Mucosa of rectum (tissue), 2 donors: ENCODE measurements around the gene CSTPP1.

Source experiments
- H3K27ac ChIP-seq, 2 donors: one replicate each; pipeline ENCODE4 v1.7.0; 2013; ENCODE audit warnings: inconsistent platforms in 2 of 2, low read depth in 2 of 2, low read length in 2 of 2
- H3K27me3 ChIP-seq, 2 donors: one replicate each; pipeline ENCODE4 v1.7.0; 2013; ENCODE audit warnings: low read length in 2 of 2; ENCODE audit not compliant: control insufficient read depth in 2 of 2, insufficient read depth in 2 of 2
- H3K36me3 ChIP-seq, 2 donors: one replicate each; pipeline ENCODE4 v1.7.0; 2013; ENCODE audit warnings: low read length in 2 of 2; ENCODE audit not compliant: control insufficient read depth in 2 of 2, insufficient read depth in 2 of 2
- H3K4me1 ChIP-seq, 2 donors: one replicate each; pipeline ENCODE4 v1.7.0; 2013; ENCODE audit warnings: low read length in 2 of 2, mild to moderate bottlenecking in 1 of 2; ENCODE audit not compliant: control insufficient read depth in 2 of 2, insufficient read depth in 2 of 2
- H3K4me3 ChIP-seq, 2 donors: one replicate each; pipeline ENCODE4 v1.7.0; 2013; ENCODE audit warnings: low read length in 2 of 2
- H3K9ac ChIP-seq, 2 donors: one replicate each; pipeline ENCODE4 v1.7.0; 2013; ENCODE audit warnings: low read length in 2 of 2, low read depth in 1 of 2, mild to moderate bottlenecking in 1 of 2
- H3K9me3 ChIP-seq, 2 donors: one replicate each; pipeline ENCODE4 v1.7.0; 2013; ENCODE audit warnings: low read length in 2 of 2; ENCODE audit not compliant: control insufficient read depth in 2 of 2
- donor health status: healthy.
- donor health status: Normal muscosa, but diverticular disease.

CSTPP1 gene

DNA sequence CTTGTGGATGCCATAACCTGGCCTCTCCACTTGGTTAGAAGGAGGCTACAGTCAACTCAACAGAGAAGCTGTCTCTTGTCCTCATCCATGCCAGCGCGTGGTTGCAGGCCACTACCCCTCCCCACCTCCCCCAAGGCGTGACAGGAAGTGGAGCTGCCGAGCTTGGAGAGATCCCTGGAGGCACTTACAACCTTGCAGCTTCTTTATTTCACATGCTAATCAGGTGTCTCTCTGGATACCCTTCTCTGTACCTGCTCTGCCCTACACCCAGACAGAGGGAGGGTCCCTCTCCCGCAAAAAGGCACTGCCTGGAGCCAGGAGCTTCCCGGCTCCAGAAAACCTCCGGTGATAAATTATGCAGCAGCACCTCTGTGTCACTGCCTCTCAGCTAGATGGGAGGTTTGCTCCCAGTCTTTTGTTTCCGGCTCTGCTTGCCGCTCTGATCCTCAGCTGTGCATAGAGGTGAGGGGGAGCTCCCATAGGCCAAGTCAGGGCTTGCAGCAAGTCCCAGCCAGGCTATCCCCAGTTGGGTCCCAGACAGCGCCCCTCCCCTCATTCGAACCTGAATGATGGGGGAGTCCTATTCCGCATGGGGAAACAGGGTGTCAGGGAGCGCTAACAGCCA lies 23.9 kb upstream of the CSTPP1 start:
- Histone ChIP-seq H3K36me3 (no peaks in the 10 kb centered on the region), H3K4me3 (peak overlapping the region; percentile 4 to 65), H3K9ac (no peak overlapping the region), H3K9me3 (no peaks in the 10 kb centered on the region), H3K27ac (no peak overlapping the region), H3K27me3 (peaks cover 0 to 6% of the 10 kb centered on the region in 2 donors), H3K4me1 (peaks cover 10 to 16% of the 10 kb centered on the region in 2 donors)

- Histone ChIP-seq H3K4me1 (peaks cover 13 to 19% of the 10 kb centered on the region in 2 donors), H3K9me3 (no peaks in the 10 kb centered on the region), H3K9ac (no peak overlapping the region), H3K27me3 (peaks cover 0 to 6% of the 10 kb centered on the region in 2 donors), H3K4me3 (no peak overlapping the region), H3K27ac (no peak overlapping the region), H3K36me3 (no peaks in the 10 kb centered on the region)
Observed at GRCh38 chr11:46913484-46913883, 23.1 kb upstream of the CSTPP1 start.

DNA sequence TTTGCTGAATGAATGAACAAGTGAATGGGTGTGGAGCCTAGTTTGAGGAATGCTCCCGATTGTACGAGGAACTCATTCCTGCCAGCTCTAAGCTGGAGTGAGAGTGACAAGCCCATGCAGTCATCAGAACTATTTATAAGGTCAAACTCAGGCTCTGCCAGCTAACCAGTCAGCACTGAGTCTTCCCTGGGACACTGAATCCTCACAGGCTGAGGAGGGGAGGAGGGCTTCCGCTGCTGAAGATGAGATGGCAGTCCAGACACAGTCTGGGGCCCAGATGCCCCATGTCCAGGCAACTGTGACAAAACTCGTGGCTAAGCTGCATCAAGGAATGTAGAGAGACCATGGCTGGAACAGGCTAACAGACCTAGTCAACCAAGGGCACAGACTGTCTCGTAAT lies 22.2 kb upstream of the CSTPP1 start:
- H3K27me3 ChIP-seq = peaks cover 0 to 6% of the 10 kb centered on the region in 2 donors
- no peaks in the 10 kb centered on the region for H3K9me3 ChIP-seq
- no peak overlapping the region for H3K4me3 ChIP-seq
- H3K4me1 ChIP-seq = peaks cover 19% of the 10 kb centered on the region in 2 donors
- H3K9ac ChIP-seq = no peak overlapping the region
- H3K36me3 ChIP-seq = no peaks in the 10 kb centered on the region
- no peak overlapping the region for H3K27ac ChIP-seq

DNA sequence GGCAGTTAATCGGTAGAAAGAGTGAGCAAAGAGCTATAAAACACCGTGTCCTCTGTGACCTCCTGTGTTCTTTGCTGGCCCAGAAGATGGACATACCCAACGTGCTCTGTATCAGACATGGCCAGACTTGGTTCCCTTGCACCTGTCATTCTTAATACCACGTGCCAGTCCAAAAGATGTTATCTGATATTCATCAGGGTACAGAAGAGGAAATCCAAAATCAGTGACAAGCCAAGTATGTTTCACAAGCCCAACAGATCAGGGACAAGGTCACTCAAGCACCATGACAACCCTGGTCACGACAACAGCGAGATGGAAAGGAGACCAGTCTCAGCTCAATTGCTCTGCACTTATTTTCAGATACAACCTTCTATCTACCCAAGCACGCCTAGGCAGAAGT lies 21.7 kb upstream of the CSTPP1 start:
- no peak overlapping the region for H3K4me3 ChIP-seq
- peaks cover 19% of the 10 kb centered on the region in 2 donors for H3K4me1 ChIP-seq
- no peak overlapping the region for H3K27ac ChIP-seq
- no peaks in the 10 kb centered on the region for H3K9me3 ChIP-seq
- no peak overlapping the region for H3K9ac ChIP-seq
- H3K27me3 ChIP-seq = peaks cover 0 to 6% of the 10 kb centered on the region in 2 donors
- no peaks in the 10 kb centered on the region for H3K36me3 ChIP-seq

DNA sequence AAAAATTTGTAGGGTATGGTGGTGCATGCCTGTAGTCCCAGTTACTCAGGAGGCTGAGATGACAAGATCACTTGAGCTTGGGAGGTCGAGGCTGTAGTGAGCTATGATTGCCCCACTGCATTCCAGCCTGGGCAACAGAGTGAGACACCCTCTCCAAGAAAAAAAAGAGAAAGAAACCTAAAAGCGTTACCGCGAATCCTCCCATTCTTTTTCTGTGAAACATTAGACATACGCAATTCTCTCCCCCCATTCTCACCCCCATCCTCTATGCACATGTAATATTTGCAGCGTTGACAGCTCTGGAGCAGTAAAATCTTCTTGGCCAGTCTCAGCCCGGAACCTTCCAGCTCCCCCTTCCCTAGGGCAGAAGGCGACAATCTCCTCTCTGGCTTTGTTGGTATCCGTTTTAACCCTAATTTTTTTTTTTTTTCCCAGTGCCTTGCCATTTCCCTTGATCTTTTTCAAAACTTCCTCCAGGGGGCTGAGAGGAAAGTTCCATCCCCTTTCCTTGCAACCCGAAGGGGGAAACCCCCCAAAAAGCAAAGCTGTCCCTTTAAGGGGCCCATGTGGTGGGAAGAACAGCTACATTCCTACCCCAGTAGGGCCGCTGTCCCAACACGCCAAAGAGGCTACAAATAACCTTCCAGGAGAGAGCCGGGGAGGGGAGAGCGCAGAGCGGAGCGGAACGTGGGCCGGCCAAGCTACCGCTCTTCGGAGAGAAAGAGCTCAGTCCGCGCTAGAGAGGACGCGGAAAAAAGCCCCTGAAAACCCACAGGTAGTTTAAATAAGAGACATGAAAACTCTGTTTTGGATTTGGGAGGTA lies 20.1 kb upstream of the CSTPP1 start:
- H3K9me3 ChIP-seq = no peaks in the 10 kb centered on the region
- peaks cover 22 to 25% of the 10 kb centered on the region in 2 donors for H3K4me1 ChIP-seq
- peaks cover 0 to 6% of the 10 kb centered on the region in 2 donors for H3K27me3 ChIP-seq
- H3K36me3 ChIP-seq = no peaks in the 10 kb centered on the region
- H3K4me3 ChIP-seq = peak overlapping the region; percentile 63 to 80
- H3K9ac ChIP-seq = peak overlapping the region; percentile 58 to 65
- H3K27ac ChIP-seq = peak overlapping the region in 1 of 2 donors; percentile 41

GRCh38 chr11:46917109-46917761 lies 19.3 kb upstream of the CSTPP1 start:
- Histone ChIP-seq H3K27ac (peak overlapping the region in 1 of 2 donors; percentile 41), H3K9me3 (no peaks in the 10 kb centered on the region), H3K9ac (peak overlapping the region; percentile 58 to 65), H3K4me1 (peaks cover 22 to 25% of the 10 kb centered on the region in 2 donors), H3K4me3 (peak overlapping the region; percentile 63 to 80), H3K27me3 (peaks cover 0 to 6% of the 10 kb centered on the region in 2 donors), H3K36me3 (no peaks in the 10 kb centered on the region)

DNA sequence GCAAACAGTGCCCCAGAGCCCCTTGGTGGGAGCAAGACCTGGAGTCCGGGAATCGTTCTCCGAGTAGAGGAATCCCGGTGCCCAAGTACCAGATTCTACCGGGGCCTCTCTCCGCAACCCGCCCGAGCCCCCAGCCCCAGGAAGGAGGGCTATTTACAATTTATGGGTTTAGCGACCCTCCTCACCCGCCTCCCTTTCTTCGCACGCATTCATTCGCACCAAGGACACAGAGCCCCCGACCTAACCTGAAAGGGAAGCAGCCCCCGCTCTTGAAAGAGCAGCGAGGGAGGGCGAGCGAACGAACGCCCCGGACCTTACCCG lies 18.8 kb upstream of the CSTPP1 start:
- no peaks in the 10 kb centered on the region for H3K36me3 ChIP-seq
- peak overlapping the region in 1 of 2 donors; percentile 41 for H3K27ac ChIP-seq
- H3K9me3 ChIP-seq = no peaks in the 10 kb centered on the region
- peaks cover 0 to 6% of the 10 kb centered on the region in 2 donors for H3K27me3 ChIP-seq
- peaks cover 21 to 25% of the 10 kb centered on the region in 2 donors for H3K4me1 ChIP-seq
- H3K4me3 ChIP-seq = peak overlapping the region; percentile 63 to 80
- H3K9ac ChIP-seq = peak overlapping the region; percentile 34 to 58

GRCh38 chr11:46918083-46918787 lies 18.3 kb upstream of the CSTPP1 start, which contains the start of gene LRP4:
Gene LRP4 (minus strand): TSS chr11:46918550. CDS start chr11:46918379, 171 bp downstream.
- Histone ChIP-seq H3K4me1 (peaks cover 19 to 23% of the 10 kb centered on the region in 2 donors), H3K27me3 (peaks cover 0 to 6% of the 10 kb centered on the region in 2 donors), H3K27ac (peak within 1 kb of the TSS in 1 of 2 donors; percentile 41), H3K4me3 (peak within 1 kb of the TSS; percentile 63 to 80), H3K9ac (peak within 1 kb of the TSS; percentile 34 to 58), H3K9me3 (no peaks in the 10 kb centered on the region), H3K36me3 (no peaks in the 10 kb centered on the region)

DNA sequence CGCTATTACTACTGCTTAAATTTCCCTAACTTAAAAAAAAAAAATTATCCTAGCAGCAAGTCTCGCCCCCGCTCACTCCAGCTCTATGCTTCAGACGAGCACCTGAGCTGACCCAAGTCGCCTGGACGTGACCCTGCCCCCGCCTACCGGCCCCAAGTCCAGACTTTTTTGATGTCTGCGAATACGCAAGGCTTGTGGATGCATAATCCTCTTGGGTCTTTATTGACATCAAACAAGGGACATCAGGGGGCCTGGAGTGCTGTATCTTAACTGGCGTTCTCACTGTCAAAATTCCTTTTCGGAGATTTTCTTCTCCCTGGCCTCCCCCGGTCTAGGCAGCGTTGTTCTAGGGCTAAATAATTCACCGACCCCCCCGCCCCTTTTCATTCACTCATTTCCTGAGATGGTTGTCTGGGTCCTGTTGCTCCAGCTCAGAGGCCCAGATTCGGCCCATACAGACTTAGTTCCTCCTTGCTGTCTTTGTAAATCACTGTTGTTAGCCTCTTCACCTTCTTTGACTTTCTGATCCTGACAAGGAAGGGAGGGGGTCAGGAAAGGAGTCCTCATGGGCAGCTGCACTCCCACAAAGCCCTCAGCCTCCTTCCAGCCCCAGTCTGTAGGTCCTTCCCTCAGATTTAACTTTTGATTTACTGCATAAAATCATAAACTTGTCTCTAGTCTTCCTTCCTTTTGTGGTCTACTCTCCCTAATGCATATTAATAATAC lies 17.6 kb upstream of the CSTPP1 start:
- Histone ChIP-seq H3K27me3 (peaks cover 0 to 6% of the 10 kb centered on the region in 2 donors), H3K9me3 (no peaks in the 10 kb centered on the region), H3K27ac (no peak overlapping the region), H3K4me3 (peak overlapping the region; percentile 37 to 59), H3K9ac (peak overlapping the region in 1 of 2 donors; percentile 36), H3K36me3 (no peaks in the 10 kb centered on the region), H3K4me1 (peaks cover 19 to 23% of the 10 kb centered on the region in 2 donors)
